OCI-M2 (cell line): ENCODE results near the gene TMCC1.
"Not testable (repeated sequence)": the region's sequence is repeated elsewhere in the genome, so short reads cannot be mapped to it uniquely, and the experiment has no call there.

Experiments used
- DNase-seq: peaks from one replicate; lab custom pipeline; 2025; ENCODE audit not compliant: unreplicated experiment; lab: John Stamatoyannopoulos, UW

Gene TMCC1

GRCh38 chr3:129837065-129837642 lies 56.4 kb downstream of the TMCC1 start:
- DNase-seq = no peak

- no peak for DNase-seq
Observed at GRCh38 chr3:129836381-129837064, 57.0 kb downstream of the TMCC1 start.

GRCh38 chr3:129835198-129835597 lies 58.3 kb downstream of the TMCC1 start:
- no peak for DNase-seq

- DNase-seq = no peak
Observed at GRCh38 chr3:129834580-129834979, 58.9 kb downstream of the TMCC1 start.

- DNase-seq = not testable (repeated sequence)
Observed at GRCh38 chr3:129831942-129832341, 61.6 kb downstream of the TMCC1 start.

GRCh38 chr3:129831503-129831902 lies 62.0 kb downstream of the TMCC1 start:
- no peak for DNase-seq

- no peak for DNase-seq
Observed at GRCh38 chr3:129829640-129830039, 63.9 kb downstream of the TMCC1 start.

DNA sequence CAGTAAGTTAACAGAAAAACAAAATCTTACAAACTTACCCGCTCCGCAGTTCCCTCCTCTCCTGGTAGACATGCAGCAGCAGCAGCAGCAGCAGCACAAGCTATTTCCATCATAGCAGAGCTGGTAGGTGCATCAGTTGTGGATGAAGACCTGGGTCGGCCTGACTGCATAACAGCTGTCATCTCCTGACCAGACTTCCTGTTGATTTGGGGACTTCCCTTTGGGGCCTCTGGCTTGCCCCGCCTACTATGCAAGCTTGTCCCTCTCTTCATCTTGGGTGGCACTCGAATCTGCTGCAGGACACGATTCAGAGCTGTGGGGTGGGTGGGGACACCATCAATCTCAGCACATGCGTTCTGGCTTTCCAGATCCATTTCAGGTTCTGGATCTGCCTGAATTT lies 65.7 kb downstream of the TMCC1 start:
- DNase-seq = no peak

- no peak for DNase-seq
Observed at GRCh38 chr3:129824926-129825541, 68.5 kb downstream of the TMCC1 start.

DNA sequence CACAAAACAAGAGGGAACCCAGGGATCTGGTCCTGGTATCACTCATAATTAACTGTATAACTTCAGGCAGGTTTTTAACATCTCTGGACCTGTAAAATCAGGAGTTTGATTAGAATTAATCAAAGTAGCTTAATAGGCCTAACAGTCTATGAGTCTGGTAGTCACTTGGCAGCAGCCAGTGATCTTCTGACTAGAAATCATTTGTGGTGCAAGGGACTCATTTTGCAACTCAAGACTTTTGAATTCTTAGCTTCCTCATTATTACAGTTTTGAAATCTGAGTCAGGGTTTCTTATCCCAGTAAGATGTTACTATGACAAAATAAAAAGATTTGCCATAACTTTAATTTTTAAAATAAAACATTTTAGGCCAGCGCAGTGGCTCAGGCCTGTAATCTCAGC lies 70.8 kb downstream of the TMCC1 start:
- DNase-seq = no peak

DNA sequence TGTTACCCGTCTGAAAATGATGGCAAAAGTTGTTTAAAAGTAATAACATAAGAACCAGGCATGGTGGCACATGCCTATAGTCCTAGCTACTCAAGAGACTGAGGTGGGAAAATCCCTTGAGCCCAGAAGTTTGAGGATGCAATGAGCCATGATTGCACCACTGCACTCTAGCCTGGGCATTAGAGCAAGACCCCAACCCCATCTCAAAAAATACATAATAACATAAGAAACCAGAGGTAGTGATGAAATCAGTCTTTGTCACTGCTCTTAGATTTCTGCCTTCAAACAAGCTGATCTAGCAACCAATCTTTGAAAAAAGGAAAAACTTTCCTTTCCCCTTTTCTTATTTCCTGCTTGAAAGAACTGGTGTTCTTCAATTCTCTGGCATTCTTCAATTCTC lies 71.3 kb downstream of the TMCC1 start:
- no peak for DNase-seq

- DNase-seq = peak; percentile 57
Observed at GRCh38 chr3:129820587-129820986, 72.9 kb downstream of the TMCC1 start.

- DNase-seq = no peak
Observed at GRCh38 chr3:129812589-129812988, 80.9 kb downstream of the TMCC1 start.

DNA sequence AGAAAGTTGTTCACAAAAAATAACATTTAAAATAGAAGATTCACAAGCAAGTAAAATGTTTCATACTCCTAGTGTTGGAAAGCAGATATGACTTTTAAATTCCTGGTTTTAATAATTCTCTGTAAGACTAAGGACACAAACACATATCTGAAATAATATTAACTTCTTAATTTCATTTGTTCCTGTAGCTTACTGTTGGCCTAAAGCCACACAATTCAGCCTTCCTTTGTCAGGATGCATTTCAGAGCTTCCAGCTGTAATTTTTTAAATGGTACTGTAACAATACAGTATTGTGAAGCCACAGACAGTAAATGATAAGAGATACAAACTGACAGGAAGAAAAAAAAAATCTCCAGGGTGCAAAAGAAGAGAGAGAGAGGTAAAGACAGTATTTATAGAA lies 84.2 kb downstream of the TMCC1 start:
- DNase-seq = no peak

DNA sequence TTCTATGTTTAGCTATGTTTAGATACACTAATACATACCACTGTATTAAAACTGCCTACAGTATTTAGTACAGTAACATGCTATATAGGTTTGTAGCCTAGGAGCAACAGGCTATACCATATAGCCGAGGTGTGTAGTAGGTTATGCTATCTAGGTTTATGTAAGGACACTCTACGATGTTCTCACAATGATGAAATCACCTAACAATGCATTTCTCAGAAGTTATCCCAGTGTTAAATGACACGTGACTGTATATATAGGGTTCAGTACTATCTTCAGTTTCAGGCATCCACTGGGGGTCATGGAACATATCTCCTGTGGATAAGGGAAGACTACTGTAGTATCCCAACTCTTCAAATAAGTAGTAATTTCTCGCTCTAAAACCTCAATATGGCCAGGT lies 97.4 kb downstream of the TMCC1 start:
- DNase-seq = no peak

- DNase-seq = no peak
Observed at GRCh38 chr3:129795186-129796010, 98.1 kb downstream of the TMCC1 start.

DNA sequence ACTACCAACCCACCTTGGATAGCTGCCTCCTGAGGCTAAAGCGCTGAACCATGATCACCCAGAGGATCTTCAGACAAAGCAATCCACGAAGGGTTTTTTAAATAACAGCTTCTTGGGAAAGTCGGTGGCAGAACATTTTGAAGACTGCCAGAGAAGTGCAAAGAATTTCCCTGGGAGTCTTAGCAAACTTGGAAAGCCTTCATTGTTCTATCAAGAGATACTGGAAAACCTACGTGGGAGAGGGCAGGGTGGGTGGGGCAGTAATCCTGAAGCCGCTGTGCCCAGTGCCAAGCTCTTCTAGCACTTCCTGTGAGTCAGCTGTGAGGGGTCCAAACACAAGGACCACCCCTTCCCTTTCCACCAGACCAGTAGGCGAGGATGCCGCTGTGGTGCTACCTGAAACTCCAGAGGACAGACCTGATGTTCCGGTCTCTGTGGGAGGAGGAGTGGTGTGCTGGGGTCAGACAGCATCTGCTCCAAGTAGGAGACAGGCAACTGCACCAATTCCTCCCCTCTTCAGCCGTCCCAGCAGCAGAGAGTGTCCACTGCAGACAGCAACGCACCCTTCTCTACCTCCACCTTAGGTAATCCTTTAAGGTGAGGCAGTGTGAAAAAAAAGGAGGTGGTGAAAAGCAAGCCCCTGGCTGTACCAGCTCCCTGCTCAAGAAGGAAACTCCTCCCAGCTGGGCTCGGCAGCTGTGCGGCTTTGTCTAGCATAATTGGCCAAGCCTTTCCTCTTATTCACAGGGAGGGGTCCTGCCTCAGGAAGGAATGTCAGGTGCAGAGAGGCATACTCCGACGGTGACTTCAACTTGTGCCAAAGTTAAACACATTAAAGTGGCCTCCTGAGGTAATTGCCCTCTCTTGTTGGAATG lies 99.0 kb downstream of the TMCC1 start:
- no peak for DNase-seq

- DNase-seq = peak; percentile 31
Observed at GRCh38 chr3:129793942-129794310, 99.6 kb downstream of the TMCC1 start.

DNA sequence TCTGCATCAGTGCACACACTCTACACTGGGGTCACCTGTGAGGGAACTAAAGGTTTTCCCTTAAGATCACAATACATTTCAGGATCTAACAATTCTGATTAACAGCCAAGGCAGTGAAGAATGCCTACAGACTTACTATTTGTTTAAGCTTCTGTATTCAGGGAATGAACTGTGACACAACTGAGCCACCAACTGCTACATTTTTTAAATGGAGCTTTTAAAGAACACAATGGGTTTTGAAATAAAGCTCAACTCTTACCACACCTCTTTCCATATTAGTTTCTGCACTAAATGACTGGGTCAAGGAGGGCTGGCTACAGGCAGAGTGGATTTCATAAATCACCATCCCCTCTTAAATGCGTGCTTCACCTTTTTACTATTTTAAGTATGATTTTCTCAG lies 100.2 kb downstream of the TMCC1 start:
- no peak for DNase-seq

GRCh38 chr3:129783470-129783869 lies 110.0 kb downstream of the TMCC1 start:
- DNase-seq = no peak

- DNase-seq = no peak
Observed at GRCh38 chr3:129778871-129779270, 114.6 kb downstream of the TMCC1 start.
